ENCODE measurements around the gene ZNF660.
A peak's percentile ranks its signal among the peaks of the same experiment; 100 is the strongest.

The ZNF660 gene

DNA sequence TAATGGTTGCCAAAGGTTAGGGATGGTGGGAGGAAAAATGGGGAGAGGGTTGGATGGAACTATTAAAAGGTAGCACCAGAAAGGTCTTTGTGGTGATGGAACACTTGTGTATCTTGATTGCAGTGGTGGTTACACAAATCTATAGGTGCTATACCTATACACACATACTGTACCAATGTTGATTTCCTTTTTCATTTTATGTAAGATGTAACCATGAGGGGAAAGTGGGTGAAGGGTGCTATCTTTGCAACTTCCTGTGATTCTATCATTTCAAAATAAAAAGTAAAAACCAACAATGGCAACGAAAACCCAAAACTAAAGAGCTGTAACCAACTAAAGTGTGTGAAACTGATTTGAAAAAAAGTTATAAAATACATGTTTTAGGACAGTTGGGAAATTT lies 63.0 kb downstream of the ZNF660 start:
- Histone ChIP-seq H2AFZ (ENCODE audit: low read depth, low read length, severe bottlenecking) (peak overlapping the region; percentile 81), H3K9me2 (replicated peaks; ENCODE audit: insufficient read depth, low read length) (no peaks in the 10 kb centered on the region), H4K20me1 (ENCODE audit: low read depth, low read length) (no peaks in the 10 kb centered on the region), H3K79me2 (ENCODE audit: insufficient read depth, low read length) (peaks cover 9% of the 10 kb centered on the region; the same call in 1 of the 2 replicates), H3K27ac (ENCODE audit: low read depth, low read length) (peak overlapping the region; percentile 45; the same call in 1 of the 2 replicates), H3K9ac (ENCODE audit: low read length) (peak overlapping the region; percentile 77), H3K4me2 (ENCODE audit: low read depth, low read length, poor library complexity, severe bottlenecking) (peak overlapping the region; percentile 81), H3F3A (ENCODE audit: insufficient read depth) (peaks cover 12% of the 10 kb centered on the region; the same call in 1 of the 2 replicates), H3K9me3 (ENCODE audit: insufficient read depth, low read length) (peaks cover 11% of the 10 kb centered on the region; the same call in 1 of the 2 replicates), H3K27me3 (ENCODE audit: low read length) (no peaks in the 10 kb centered on the region), H3K4me3 (ENCODE audit: insufficient read depth, low read length, poor library complexity, severe bottlenecking) (peak overlapping the region; percentile 60), H3K36me3 (ENCODE audit: low read length) (peaks cover 16% of the 10 kb centered on the region)
- no peak for TF ChIP-seq EZH2phosphoT487 (conservative IDR thresholded peaks at IDR 0.05; ENCODE audit: low read length)
- TF ChIP-seq, protein P1, sequence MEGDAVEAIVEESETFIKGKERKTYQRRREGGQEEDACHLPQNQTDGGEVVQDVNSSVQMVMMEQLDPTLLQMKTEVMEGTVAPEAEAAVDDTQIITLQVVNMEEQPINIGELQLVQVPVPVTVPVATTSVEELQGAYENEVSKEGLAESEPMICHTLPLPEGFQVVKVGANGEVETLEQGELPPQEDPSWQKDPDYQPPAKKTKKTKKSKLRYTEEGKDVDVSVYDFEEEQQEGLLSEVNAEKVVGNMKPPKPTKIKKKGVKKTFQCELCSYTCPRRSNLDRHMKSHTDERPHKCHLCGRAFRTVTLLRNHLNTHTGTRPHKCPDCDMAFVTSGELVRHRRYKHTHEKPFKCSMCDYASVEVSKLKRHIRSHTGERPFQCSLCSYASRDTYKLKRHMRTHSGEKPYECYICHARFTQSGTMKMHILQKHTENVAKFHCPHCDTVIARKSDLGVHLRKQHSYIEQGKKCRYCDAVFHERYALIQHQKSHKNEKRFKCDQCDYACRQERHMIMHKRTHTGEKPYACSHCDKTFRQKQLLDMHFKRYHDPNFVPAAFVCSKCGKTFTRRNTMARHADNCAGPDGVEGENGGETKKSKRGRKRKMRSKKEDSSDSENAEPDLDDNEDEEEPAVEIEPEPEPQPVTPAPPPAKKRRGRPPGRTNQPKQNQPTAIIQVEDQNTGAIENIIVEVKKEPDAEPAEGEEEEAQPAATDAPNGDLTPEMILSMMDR (IDR thresholded peaks at IDR 0.05; ENCODE audit: insufficient read depth, low read length, poor library complexity, severe bottlenecking), result no peak

DNA sequence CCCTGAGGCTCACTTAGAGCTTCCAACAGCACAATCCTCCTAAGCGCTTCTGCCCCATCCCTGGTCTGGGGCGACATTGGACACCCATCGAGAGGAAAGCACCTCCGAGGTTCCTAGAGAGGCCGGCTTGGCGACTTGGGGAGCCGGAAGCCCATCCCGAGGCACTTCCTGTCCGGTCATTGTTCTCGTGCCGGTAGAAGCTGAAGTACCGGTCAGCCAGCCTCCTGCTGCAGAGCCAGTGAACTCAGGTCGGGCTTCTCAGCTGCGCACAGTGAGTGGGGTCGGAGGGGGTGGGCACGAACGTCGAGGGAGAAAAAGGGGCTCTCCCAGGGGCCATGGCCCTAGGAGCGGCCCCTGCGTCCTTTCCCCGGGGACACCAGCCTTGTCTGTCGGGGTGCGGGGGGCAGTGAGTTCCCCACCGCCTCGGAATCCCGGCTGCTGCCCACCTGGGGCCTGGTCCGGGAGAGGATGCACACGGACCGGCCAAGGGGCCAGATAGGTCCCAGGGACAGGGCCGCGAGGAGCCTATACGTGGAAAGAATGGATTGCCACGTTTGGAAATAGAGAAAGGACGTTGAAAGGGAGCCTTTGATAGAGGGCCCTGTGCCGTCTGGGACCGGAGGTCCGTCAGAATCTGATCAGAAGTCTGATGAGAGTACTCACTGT lies 63.9 kb downstream of the ZNF660 start, which contains the start of gene ZNF35:
ZNF35 (plus strand) TSS at position 169 of the 666 bp plus-strand sequence. CDS start 2,336 bp downstream, outside the sequence.
- Histone ChIP-seq H2AFZ (ENCODE audit: low read depth, low read length, severe bottlenecking) (peak within 1 kb of the TSS; percentile 81), H3K27ac (ENCODE audit: low read depth, low read length) (peak within 1 kb of the TSS; percentile 45), H3K9me3 (ENCODE audit: insufficient read depth, low read length) (peaks cover 2% of the 10 kb centered on the region; the same call in 1 of the 2 replicates), H3K79me2 (ENCODE audit: insufficient read depth, low read length) (peaks cover 9% of the 10 kb centered on the region; the same call in 1 of the 2 replicates), H3K9ac (ENCODE audit: low read length) (peak within 1 kb of the TSS; percentile 77), H3F3A (ENCODE audit: insufficient read depth) (peaks cover 12% of the 10 kb centered on the region; the same call in 1 of the 2 replicates), H3K4me2 (ENCODE audit: low read depth, low read length, poor library complexity, severe bottlenecking) (peak within 1 kb of the TSS; percentile 81), H4K20me1 (ENCODE audit: low read depth, low read length) (no peaks in the 10 kb centered on the region), H3K27me3 (ENCODE audit: low read length) (no peaks in the 10 kb centered on the region), H3K4me3 (ENCODE audit: insufficient read depth, low read length, poor library complexity, severe bottlenecking) (peak within 1 kb of the TSS; percentile 60), H3K9me2 (replicated peaks; ENCODE audit: insufficient read depth, low read length) (no peaks in the 10 kb centered on the region), H3K36me3 (ENCODE audit: low read length) (peaks cover 8% of the 10 kb centered on the region; the same call in 1 of the 2 replicates)
- no peak for TF ChIP-seq EZH2phosphoT487 (conservative IDR thresholded peaks at IDR 0.05; ENCODE audit: low read length)
- TF ChIP-seq, protein P1 (IDR thresholded peaks at IDR 0.05; ENCODE audit: insufficient read depth, low read length, poor library complexity, severe bottlenecking), result no peak

All from SU-DHL-6 (cell line).